Endothelial cell of umbilical vein (primary cell): Measurements from ENCODE around the gene TM4SF5. TPM values are rescaled to one million over a fixed set of nuclear protein-coding genes. Genes with fewer than 3 reads are reported as not detected.

Experiments
- BruUV-seq: library from RNA; stranded (reverse); fragments of 400-500 nt; replicated peaks from 2 replicates; lab custom pipeline; 2021; lab: Mats Ljungman, UMichigan
- CTCF ChIA-PET: fragments of 300-600, 350-600 bp; sonication (Branson Sonifier 250); formaldehyde crosslinking; loops from one replicate; lab custom pipeline; 2021; ENCODE audit warnings: antibody characterized with exemption, inconsistent platforms; lab: Charles Lee
- POLR2A ChIA-PET: fragments of 300-600, 350-600 bp; sonication (Branson Sonifier 250); formaldehyde crosslinking; loops from one replicate; lab custom pipeline; 2021; ENCODE audit warnings: antibody characterized with exemption, inconsistent platforms; lab: Charles Lee
- DNase-seq: peaks from one replicate; pipeline ENCODE4 v3.0.0-alpha.2; 2011; ENCODE audit warnings: low read depth, low spot score
- FAIRE-seq: peaks from 2 replicates; lab custom pipeline; 2011; peaks lifted over from hg19 to GRCh38; lab: Jason Lieb, UNC
- H2AFZ ChIP-seq: 2 replicates; pipeline ENCODE4 v1.6.0; 2012; ENCODE audit warnings: low read depth, low read length, control low read depth, inconsistent platforms
- H3K27ac ChIP-seq: 2 replicates; pipeline ENCODE4 v1.5.1; 2011; ENCODE audit warnings: low read depth, mild to moderate bottlenecking, control low read depth, low read length, moderate library complexity; ENCODE audit not compliant: insufficient read depth
- H3K27me3 ChIP-seq, 2 experiments: 2 replicates each; pipeline versions ENCODE4 v1.6.0 to v1.6.1; 2011; ENCODE audit warnings: low read length in 2 of 2, mixed read lengths in 1 of 2; ENCODE audit not compliant: control insufficient read depth in 2 of 2, insufficient read depth in 2 of 2
- H3K36me3 ChIP-seq, 2 experiments: 2 replicates in 1 of 2; 3 replicates in 1 of 2; pipeline ENCODE4 v1.5.1; 2011; ENCODE audit warnings: low read length in 2 of 2, mild to moderate bottlenecking in 1 of 2, moderate library complexity in 1 of 2; ENCODE audit not compliant: control insufficient read depth in 2 of 2, insufficient read depth in 2 of 2; ENCODE audit errors: extremely low read depth in 1 of 2
- H3K4me1 ChIP-seq: 3 replicates; pipeline ENCODE4 v1.5.1; 2011; ENCODE audit warnings: mild to moderate bottlenecking, low read length; ENCODE audit not compliant: control insufficient read depth, insufficient read depth; ENCODE audit errors: extremely low read depth
- H3K4me2 ChIP-seq: 2 replicates; pipeline ENCODE4 v1.6.1; 2011; ENCODE audit warnings: low read length, control low read depth, mixed read lengths; ENCODE audit not compliant: insufficient read depth
- H3K4me3 ChIP-seq, 3 experiments: fragments of 200-600 bp in 1 of 3; sonication (generic), shearing (Covaris generic) in 1 of 3; replicated peaks in 1 of 3; 2 replicates each; pipeline ENCODE4 v1.5.1; 2011 to 2016; ENCODE audit warnings: control low read depth in 3 of 3, low read length in 3 of 3, mild to moderate bottlenecking in 2 of 3, inconsistent platforms in 1 of 3, low read depth in 1 of 3, moderate library complexity in 1 of 3; ENCODE audit not compliant: insufficient read depth in 1 of 3
- H3K79me2 ChIP-seq: 2 replicates; pipeline ENCODE4 v1.6.0; 2012; ENCODE audit warnings: low read length, inconsistent platforms; ENCODE audit not compliant: control insufficient read depth, insufficient read depth
- H3K9ac ChIP-seq: replicated peaks from 2 replicates; pipeline ENCODE3; 2011; ENCODE audit warnings: low read length, control low read depth; ENCODE audit not compliant: insufficient read depth; ENCODE audit errors: extremely low read depth
- H3K9me1 ChIP-seq: replicated peaks from 3 replicates; pipeline ENCODE4 v1.6.0; 2011; ENCODE audit warnings: mild to moderate bottlenecking, low read length; ENCODE audit not compliant: control insufficient read depth, insufficient read depth; ENCODE audit errors: extremely low read depth
- H3K9me3 ChIP-seq: replicated peaks from 2 replicates; pipeline ENCODE4 v1.5.1; 2012; ENCODE audit warnings: low read length, inconsistent platforms; ENCODE audit not compliant: control insufficient read depth, insufficient read depth
- H4K20me1 ChIP-seq: replicated peaks from 2 replicates; pipeline ENCODE3; 2011; ENCODE audit warnings: mild to moderate bottlenecking, low read length; ENCODE audit not compliant: control insufficient read depth, insufficient read depth; ENCODE audit errors: extremely low read depth
- CTCF ChIP-seq, 2 donors: IDR thresholded peaks; 1 replicate in 1 of 2; 2 replicates in 1 of 2; pipeline ENCODE4 v1.5.1; 2011; ENCODE audit warnings: low read length in 2 of 2, mild to moderate bottlenecking in 2 of 2, moderate library complexity in 2 of 2, control low read depth in 1 of 2, inconsistent platforms in 1 of 2, low read depth in 1 of 2; ENCODE audit not compliant: insufficient read depth in 1 of 2; ENCODE audit errors: extremely low read depth in 1 of 2
- EZH2 ChIP-seq: IDR thresholded peaks from 2 replicates; pipeline ENCODE4 v1.6.1; 2012; ENCODE audit warnings: borderline replicate concordance, low read depth, mild to moderate bottlenecking, moderate library complexity, low read length, inconsistent platforms; ENCODE audit not compliant: severe bottlenecking
- FOS ChIP-seq: IDR thresholded peaks from 2 replicates; pipeline ENCODE4 v1.6.1; 2011; ENCODE audit warnings: mild to moderate bottlenecking, low read length, moderate library complexity, borderline replicate concordance; ENCODE audit not compliant: insufficient read depth
- GATA2 ChIP-seq: IDR thresholded peaks from 2 replicates; pipeline ENCODE4 v1.7.0; 2011; ENCODE audit warnings: low read depth, mild to moderate bottlenecking, moderate library complexity, mixed read lengths, low read length; ENCODE audit not compliant: insufficient read length, insufficient read depth
- JUN ChIP-seq: IDR thresholded peaks from 2 replicates; pipeline ENCODE4 v1.6.1; 2011; ENCODE audit warnings: borderline replicate concordance, low read depth; ENCODE audit not compliant: insufficient read length, insufficient read depth
- MAX ChIP-seq: IDR thresholded peaks from 2 replicates; pipeline ENCODE4 v1.6.1; 2011; ENCODE audit not compliant: insufficient read depth, insufficient read length
- MYC ChIP-seq: IDR thresholded peaks from one replicate; pipeline ENCODE4 v1.6.1; 2011; ENCODE audit warnings: mild to moderate bottlenecking, low read depth, low read length
- POLR2A ChIP-seq: IDR thresholded peaks from 2 replicates; pipeline ENCODE4 v1.6.1; 2012; ENCODE audit warnings: low read depth, mild to moderate bottlenecking, control low read depth, low read length
- POLR2AphosphoS5 ChIP-seq: IDR thresholded peaks from 2 replicates; pipeline ENCODE4 v1.6.1; 2012; ENCODE audit warnings: low read depth, mild to moderate bottlenecking, control low read depth, low read length, moderate library complexity; ENCODE audit not compliant: insufficient read depth
- dilution Hi-C: fragments of 300-500 bp; cut with MboI; formaldehyde crosslinking; loops from one replicate; pipeline ENCODE4 v1.15.0; 2019; ENCODE audit warnings: low sequenced_read_pairs; ENCODE audit not compliant: extremely low pct_ligation_motif_present
- intact Hi-C: fragments of 100-400 bp; cut with micrococcal nuclease; formaldehyde crosslinking; loops from one replicate; pipeline ENCODE4 v1.10.0; 2022
- polyA plus RNA-seq, 4 experiments: library from polyadenylated mRNA; depleted of rRNA in 3 of 4; stranded (reverse) in 3 of 4; unstranded in 1 of 4; fragments of >200 nt; gene quantifications; 2 replicates each; pipeline versions ENCODE4 v1.2.1 to v1.2.3, GENCODE V29; 2011 to 2012; ENCODE audit warnings: missing spikeins in 1 of 4
- total RNA-seq: library from RNA; stranded (reverse); gene quantifications from 2 replicates; pipeline ENCODE4 v1.2.3, GENCODE V29; 2021

Gene TM4SF5
- total and polyA plus RNA-seq, 2 donors (not counting 3 experiments of a cell fraction or from before 2014, with no cell fraction given), result not detected

DNA sequence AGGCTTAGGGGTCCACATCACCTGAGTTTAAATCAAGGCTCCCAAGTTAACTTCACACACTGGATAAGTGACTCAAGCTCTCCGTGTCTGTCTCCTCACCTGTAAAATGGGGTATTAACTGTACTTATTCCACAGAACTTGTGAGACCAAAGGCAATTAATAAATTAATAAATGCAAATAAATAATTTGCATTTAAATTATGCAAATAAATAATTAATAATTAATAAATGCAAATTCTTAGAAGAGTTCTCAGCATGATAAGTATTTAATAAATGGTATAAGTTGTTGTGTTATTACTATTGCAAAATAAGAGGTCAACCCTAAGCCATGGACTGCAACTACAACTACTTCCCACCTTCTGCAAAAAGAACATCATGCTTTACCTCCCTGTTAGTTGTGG lies 18.3 kb upstream of the TM4SF5 start:
- Histone ChIP-seq H3K36me3 (no peaks in the 10 kb centered on the region), H3K27ac (no peak overlapping the region), H3K4me2 (no peak overlapping the region), H4K20me1 (no peaks in the 10 kb centered on the region), H3K27me3 (peaks cover 14 to 19% of the 10 kb centered on the region in 2 experiments), H3K79me2 (no peaks in the 10 kb centered on the region), H2AFZ (no peak overlapping the region), H3K9me1 (no peaks in the 10 kb centered on the region), H3K9ac (no peak overlapping the region), H3K9me3 (no peaks in the 10 kb centered on the region), H3K4me3 (no peak overlapping the region), H3K4me1 (peaks cover 5% of the 10 kb centered on the region)
- CTCF ChIA-PET, result interaction anchor here (1.0 kb wide), 1 partner anchor 26 kb away, joined by 3 read pairs; no protein-coding TSS in a partner anchor
- intact Hi-C loops (no loop called here), dilution Hi-C loops (no loop called here)
- DNase-seq (no peak), FAIRE-seq (no peak)
- no TSS peak for BruUV-seq
- TF ChIP-seq MYC (no peak), JUN (no peak), FOS (no peak), POLR2A (no peak), EZH2 (no peak), CTCF (IDR thresholded peaks at IDR 0.05; ENCODE audit: extremely low read depth in 1 of 2, insufficient read depth in 1 of 2, low read depth in 1 of 2, low read length in 2 of 2) (no peak), GATA2 (no peak), POLR2AphosphoS5 (no peak), MAX (no peak)
- POLR2A ChIA-PET, result no interaction called here
